Transverse colon (tissue), 4 donors: Measurements from ENCODE around the gene UBAC2. TPM values are rescaled to one million over a fixed set of nuclear protein-coding genes. Genes with fewer than 3 reads are reported as not detected.
A peak's percentile ranks its signal among the peaks of the same experiment; 100 is the strongest.

Experiments used
- DNase-seq: peaks from one replicate; pipeline ENCODE4 v3.0.0-alpha.2; 2019
- H3K27ac ChIP-seq, 4 donors: fragments of 200-600 bp; sonication (generic); 2 replicates each; pipeline ENCODE4 v1.5.1; 2016 to 2018; ENCODE audit warnings: inconsistent platforms in 4 of 4
- H3K27me3 ChIP-seq: fragments of 200-600 bp; sonication (generic); 2 replicates; pipeline ENCODE4 v1.5.1; 2017; ENCODE audit warnings: inconsistent platforms
- H3K36me3 ChIP-seq, 4 donors: fragments of 200-600 bp; sonication (generic); 2 replicates each; pipeline ENCODE4 v1.5.1; 2017 to 2019; ENCODE audit warnings: inconsistent platforms in 4 of 4
- H3K4me1 ChIP-seq, 4 donors: fragments of 200-600 bp; sonication (generic); 2 replicates each; pipeline ENCODE4 v1.5.1; 2017 to 2020; ENCODE audit warnings: inconsistent platforms in 4 of 4
- H3K4me3 ChIP-seq, 4 donors: fragments of 200-600 bp; sonication (generic); 1 replicate in 1 of 4; 2 replicates in 3 of 4; pipeline versions ENCODE4 v1.5.1 to v1.6.1; 2017 to 2019; ENCODE audit warnings: inconsistent platforms in 4 of 4
- H3K9me3 ChIP-seq, 2 donors: fragments of 200-600 bp; sonication (generic); 2 replicates each; pipeline ENCODE4 v1.5.1; 2017 to 2019; ENCODE audit warnings: inconsistent platforms in 2 of 2
- CTCF ChIP-seq, 5 experiments: fragments of 200-600 bp in 3 of 5; fragments of 450-650 bp in 2 of 5; sonication (generic) in 3 of 5; IDR thresholded peaks; 1 replicate in 2 of 5; 2 replicates in 3 of 5; pipeline ENCODE4 v1.5.1; 2016 to 2017; ENCODE audit warnings: antibody characterized with exemption in 5 of 5, inconsistent platforms in 3 of 5, mild to moderate bottlenecking in 2 of 5, moderate library complexity in 1 of 5
- EP300 ChIP-seq: sonication (generic); formaldehyde crosslinking; IDR thresholded peaks from one replicate; pipeline ENCODE4 v1.6.1; 2017; ENCODE audit warnings: antibody characterized with exemption, low read depth
- POLR2A ChIP-seq: fragments of 450-650 bp; IDR thresholded peaks from one replicate; pipeline ENCODE4 v1.6.1; 2016; ENCODE audit warnings: antibody characterized with exemption, mild to moderate bottlenecking, moderate library complexity
- POLR2AphosphoS5 ChIP-seq, 3 donors: sonication (generic); formaldehyde crosslinking; IDR thresholded peaks; one replicate each; pipeline ENCODE4 v1.6.1; 2016; ENCODE audit warnings: antibody characterized with exemption in 3 of 3
- WGBS, 2 donors: methylation state at CpG; one replicate each; pipeline ENCODE4 v1.1.5; 2018; ENCODE audit warnings: low coverage in 1 of 2; 5-methylcytosine and 5-hydroxymethylcytosine counted together
- in situ Hi-C, 4 donors: fragments of 200-750 bp; cut with MboI; loops; one replicate each; pipeline versions ENCODE4 v1.15.0 to v1.15.1; 2017; ENCODE audit warnings: low sequenced_read_pairs in 3 of 4, low pct_ligation_motif_present in 1 of 4, low pct_unique_long_range_greater_than_20kb in 1 of 4
- intact Hi-C: fragments of 100-400 bp; cut with DNase I; formaldehyde crosslinking; loops from one replicate; pipeline ENCODE4 v1.15.1; 2023; ENCODE audit warnings: low total_unique reads
- total RNA-seq, 4 donors: library from RNA; depleted of rRNA; stranded (reverse); fragments of >200 nt; gene quantifications; one replicate each; pipeline ENCODE4 v1.1.0, GENCODE V29; 2016

UBAC2 gene
- total RNA-seq, 4 donors from 2014 or later = 34.4 to 77.3 (median 66.5) TPM

GRCh38 chr13:99256283-99256682, 55.6 kb downstream of the UBAC2 start:
- intact Hi-C loops = no loop called here
- Histone ChIP-seq H3K4me1 (peaks cover 0 to 4% (median 0%) of the 10 kb centered on the region in 4 donors), H3K27ac (no peak overlapping the region), H3K27me3 (no peaks in the 10 kb centered on the region), H3K4me3 (peak overlapping the region in 1 of 4 donors; percentile 6), H3K36me3 (peaks cover 0 to 6% (median 3%) of the 10 kb centered on the region in 4 donors), H3K9me3 (no peaks in the 10 kb centered on the region)
- WGBS, 2 donors = 68 to 81% methylated on average over 2 of the region's 2 CpGs
- in situ Hi-C loops = no loop called here
- TF ChIP-seq EP300 = no peak
- TF ChIP-seq POLR2A = no peak
- no peak for TF ChIP-seq CTCF (IDR thresholded peaks at IDR 0.05)
- TF ChIP-seq POLR2AphosphoS5 (IDR thresholded peaks at IDR 0.05) = no peak
- no peak for DNase-seq

DNA sequence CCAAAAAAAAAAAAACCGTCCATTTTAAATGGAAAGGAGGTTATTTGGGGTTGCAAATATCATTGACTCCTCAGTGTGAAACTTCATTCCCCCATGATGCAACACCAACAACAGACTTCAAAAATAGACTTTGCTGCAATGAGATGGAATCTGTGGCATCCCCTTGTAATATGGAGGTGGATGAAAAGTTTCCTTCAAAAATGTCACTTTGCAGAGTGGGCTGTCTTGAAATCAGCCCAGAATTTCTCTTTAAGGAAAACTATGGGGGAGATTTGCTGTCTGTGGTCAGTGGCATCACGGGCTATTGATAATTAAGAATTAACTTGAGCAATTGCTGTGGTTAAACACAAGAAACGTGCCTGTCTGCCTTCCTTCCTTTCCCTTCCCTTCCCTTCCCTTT, 56.1 kb downstream of the UBAC2 start:
- intact Hi-C loops (no loop called here), in situ Hi-C loops (no loop called here)
- TF ChIP-seq EP300 = no peak
- no peak for TF ChIP-seq CTCF (IDR thresholded peaks at IDR 0.05)
- no peak for TF ChIP-seq POLR2AphosphoS5 (IDR thresholded peaks at IDR 0.05)
- no peak for TF ChIP-seq POLR2A
- Histone ChIP-seq H3K4me1 (peaks cover 0 to 4% (median 0%) of the 10 kb centered on the region in 4 donors), H3K9me3 (no peaks in the 10 kb centered on the region), H3K36me3 (peaks cover 0 to 6% (median 3%) of the 10 kb centered on the region in 4 donors), H3K27ac (no peak overlapping the region), H3K27me3 (no peaks in the 10 kb centered on the region), H3K4me3 (peak overlapping the region in 1 of 4 donors; percentile 6)
- 58 to 73% methylated on average over 3 of the region's 3 CpGs for WGBS, 2 donors
- no peak for DNase-seq

GRCh38 chr13:99257291-99257690, 56.6 kb downstream of the UBAC2 start:
- H3K4me3 ChIP-seq = no peak overlapping the region
- H3K9me3 ChIP-seq = no peaks in the 10 kb centered on the region
- intact Hi-C loops = no loop called here
- WGBS, 2 donors = 63 to 71% methylated on average over 2 of the region's 2 CpGs
- H3K4me1 ChIP-seq = peaks cover 0 to 4% (median 0%) of the 10 kb centered on the region in 4 donors
- TF ChIP-seq POLR2AphosphoS5 (IDR thresholded peaks at IDR 0.05) (no peak), EP300 (no peak), CTCF (IDR thresholded peaks at IDR 0.05) (no peak), POLR2A (no peak)
- H3K36me3 ChIP-seq = peaks cover 0 to 6% (median 3%) of the 10 kb centered on the region in 4 donors
- in situ Hi-C loops = no loop called here
- DNase-seq = no peak
- H3K27ac ChIP-seq = peak overlapping the region in 2 of 4 donors; percentile 5 to 64
- H3K27me3 ChIP-seq = no peaks in the 10 kb centered on the region

DNA sequence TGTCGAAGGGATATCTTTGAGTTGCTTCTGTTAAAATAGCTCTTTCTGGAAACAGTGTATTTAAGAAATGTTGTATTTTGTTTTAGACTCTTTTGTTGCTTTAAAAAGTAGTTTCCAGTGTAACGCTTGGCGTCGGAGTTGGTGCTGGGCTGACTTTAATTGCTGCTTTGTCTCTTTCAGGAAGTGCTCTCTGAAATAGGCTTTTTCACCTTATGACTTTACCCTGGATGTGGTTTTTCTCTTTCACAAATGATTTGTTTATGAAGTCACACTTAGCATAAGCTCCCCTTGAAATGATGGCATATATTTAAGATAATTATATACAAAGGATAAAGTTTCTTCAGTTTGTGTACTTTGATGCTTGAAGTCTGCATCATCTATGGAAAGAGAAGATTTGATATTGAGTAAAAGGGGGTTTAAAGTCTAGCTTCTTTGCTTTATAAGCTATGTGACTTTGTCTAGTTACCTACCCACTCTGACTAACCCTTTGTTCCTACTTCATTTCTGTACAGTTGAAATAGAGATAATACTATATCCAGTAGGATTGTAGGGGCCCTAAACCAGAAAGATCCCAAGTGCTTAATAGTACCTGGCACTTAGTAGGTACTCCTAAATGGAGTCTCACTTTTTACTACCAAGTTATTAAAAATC, 57.7 kb downstream of the UBAC2 start, which contains the start of gene GPR18:
GPR18 (minus strand) TSS at position 170 of the 651 bp plus-strand sequence. CDS start 2,507 bp downstream, outside the sequence.
- H3K4me3 ChIP-seq = peak within 1 kb of the TSS in 1 of 4 donors; percentile 16
- no peaks in the 10 kb centered on the region for H3K27me3 ChIP-seq
- H3K36me3 ChIP-seq = peaks cover 0 to 6% (median 3%) of the 10 kb centered on the region in 4 donors
- no peak for DNase-seq
- TF ChIP-seq POLR2AphosphoS5 (IDR thresholded peaks at IDR 0.05) (peak in 2 of 3 donors; percentile 57 to 59), POLR2A (peak; percentile 57), EP300 (no peak)
- intact Hi-C loops (no loop called here), in situ Hi-C loops (no loop called here)
- H3K4me1 ChIP-seq = peaks cover 0 to 6% (median 3%) of the 10 kb centered on the region in 4 donors
- H3K9me3 ChIP-seq = no peaks in the 10 kb centered on the region
- peak within 1 kb of the TSS; percentile 5 to 64 (median 36) for H3K27ac ChIP-seq
- WGBS, 2 donors = 63 to 83% methylated on average over 4 of the region's 4 CpGs
